MM.1S (cell line): ENCODE data around the gene DENND2D.

Source experiments
- DNase-seq: peaks from one replicate; pipeline ENCODE4 v3.0.0-alpha.2; 2015
- H2AFZ ChIP-seq: fragments of 300-600 bp; sonication (generic); 2 replicates; pipeline ENCODE4 v1.6.0; 2016; ENCODE audit warnings: antibody characterized with exemption, low read length
- H3F3A ChIP-seq: fragments of 300-600 bp; sonication (generic); 2 replicates; pipeline ENCODE4 v1.6.1; 2016; ENCODE audit warnings: mild to moderate bottlenecking, antibody characterized with exemption, low read length, moderate library complexity, mixed read lengths; ENCODE audit not compliant: insufficient read depth
- H3K27ac ChIP-seq: fragments of 300-600 bp; sonication (generic); 2 replicates; pipeline ENCODE4 v1.5.1; 2016; ENCODE audit warnings: mild to moderate bottlenecking, low read length
- H3K27me3 ChIP-seq: fragments of 300-600 bp; sonication (generic); replicated peaks from 2 replicates; pipeline ENCODE4 v1.6.0; 2016; ENCODE audit warnings: low read length; ENCODE audit not compliant: insufficient read depth
- H3K36me3 ChIP-seq: fragments of 300-600 bp; sonication (generic); replicated peaks from 2 replicates; pipeline ENCODE4 v1.6.1; 2016; ENCODE audit warnings: mild to moderate bottlenecking, low read length, mixed read lengths; ENCODE audit not compliant: insufficient read depth
- H3K4me1 ChIP-seq: fragments of 300-600 bp; sonication (generic); 2 replicates; pipeline ENCODE4 v1.6.1; 2016; ENCODE audit warnings: low read length, mixed read lengths
- H3K4me2 ChIP-seq: fragments of 300-600 bp; sonication (generic); 2 replicates; pipeline ENCODE4 v1.6.0; 2016; ENCODE audit warnings: low read depth, low read length
- H3K4me3 ChIP-seq: fragments of 300-600 bp; sonication (generic); 2 replicates; pipeline ENCODE4 v1.5.1; 2016; ENCODE audit warnings: low read length, mixed read lengths
- H3K79me2 ChIP-seq: fragments of 300-600 bp; sonication (generic); 2 replicates; pipeline ENCODE4 v1.6.1; 2016; ENCODE audit warnings: mixed run types, low read length, mixed read lengths
- H3K9ac ChIP-seq: fragments of 300-600 bp; sonication (generic); 2 replicates; pipeline ENCODE4 v1.6.1; 2016; ENCODE audit warnings: low read length, mixed read lengths
- H3K9me2 ChIP-seq: fragments of 300-600 bp; sonication (generic); replicated peaks from 2 replicates; pipeline ENCODE4 v1.6.1; 2016; ENCODE audit warnings: mild to moderate bottlenecking, low read length, mixed read lengths; ENCODE audit not compliant: insufficient read depth
- H3K9me3 ChIP-seq: fragments of 300-600 bp; sonication (generic); replicated peaks from 2 replicates; pipeline ENCODE4 v1.6.1; 2016; ENCODE audit warnings: mild to moderate bottlenecking, low read length, mixed read lengths; ENCODE audit not compliant: insufficient read depth
- H4K20me1 ChIP-seq: fragments of 300-600 bp; sonication (generic); 2 replicates; pipeline ENCODE4 v1.6.1; 2016; ENCODE audit warnings: mild to moderate bottlenecking, low read length, moderate library complexity, mixed read lengths; ENCODE audit not compliant: insufficient read depth
- EZH2 ChIP-seq: fragments of 300-600 bp; sonication (generic); optimal IDR thresholded peaks from 2 replicates; pipeline ENCODE3; 2017; ENCODE audit warnings: low read depth, mild to moderate bottlenecking, antibody characterized with exemption, low read length, mixed read lengths
- EZH2phosphoT487 ChIP-seq: fragments of 300-600 bp; sonication (generic); IDR thresholded peaks from 2 replicates; pipeline ENCODE4 v1.6.1; 2018; ENCODE audit warnings: antibody characterized with exemption, low read length
- TF ChIP-seq, protein P1 (sequence below): fragments of 300-600 bp; sonication (generic); IDR thresholded peaks from 2 replicates; pipeline ENCODE4 v1.5.1; 2016; ENCODE audit warnings: antibody characterized with exemption, low read length, mixed read lengths

Gene DENND2D

GRCh38 chr1:111141245-111142220 lies 58.9 kb downstream of the DENND2D start:
- Histone ChIP-seq H2AFZ (no peak overlapping the region), H3K4me3 (peak overlapping the region; percentile 87; the same call in 1 of the 2 replicates), H3K9ac (peak overlapping the region; percentile 66; the same call in 1 of the 2 replicates), H3K36me3 (no peaks in the 10 kb centered on the region), H3K27me3 (no peaks in the 10 kb centered on the region), H4K20me1 (no peaks in the 10 kb centered on the region), H3K79me2 (peaks cover 57% of the 10 kb centered on the region), H3F3A (no peaks in the 10 kb centered on the region), H3K9me2 (no peaks in the 10 kb centered on the region), H3K9me3 (no peaks in the 10 kb centered on the region), H3K27ac (no peak overlapping the region), H3K4me2 (peak overlapping the region; percentile 78), H3K4me1 (no peaks in the 10 kb centered on the region)
- TF ChIP-seq EZH2phosphoT487 (no peak), EZH2 (no peak)
- TF ChIP-seq, protein P1, sequence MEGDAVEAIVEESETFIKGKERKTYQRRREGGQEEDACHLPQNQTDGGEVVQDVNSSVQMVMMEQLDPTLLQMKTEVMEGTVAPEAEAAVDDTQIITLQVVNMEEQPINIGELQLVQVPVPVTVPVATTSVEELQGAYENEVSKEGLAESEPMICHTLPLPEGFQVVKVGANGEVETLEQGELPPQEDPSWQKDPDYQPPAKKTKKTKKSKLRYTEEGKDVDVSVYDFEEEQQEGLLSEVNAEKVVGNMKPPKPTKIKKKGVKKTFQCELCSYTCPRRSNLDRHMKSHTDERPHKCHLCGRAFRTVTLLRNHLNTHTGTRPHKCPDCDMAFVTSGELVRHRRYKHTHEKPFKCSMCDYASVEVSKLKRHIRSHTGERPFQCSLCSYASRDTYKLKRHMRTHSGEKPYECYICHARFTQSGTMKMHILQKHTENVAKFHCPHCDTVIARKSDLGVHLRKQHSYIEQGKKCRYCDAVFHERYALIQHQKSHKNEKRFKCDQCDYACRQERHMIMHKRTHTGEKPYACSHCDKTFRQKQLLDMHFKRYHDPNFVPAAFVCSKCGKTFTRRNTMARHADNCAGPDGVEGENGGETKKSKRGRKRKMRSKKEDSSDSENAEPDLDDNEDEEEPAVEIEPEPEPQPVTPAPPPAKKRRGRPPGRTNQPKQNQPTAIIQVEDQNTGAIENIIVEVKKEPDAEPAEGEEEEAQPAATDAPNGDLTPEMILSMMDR, result no peak
- no peak for DNase-seq

DNA sequence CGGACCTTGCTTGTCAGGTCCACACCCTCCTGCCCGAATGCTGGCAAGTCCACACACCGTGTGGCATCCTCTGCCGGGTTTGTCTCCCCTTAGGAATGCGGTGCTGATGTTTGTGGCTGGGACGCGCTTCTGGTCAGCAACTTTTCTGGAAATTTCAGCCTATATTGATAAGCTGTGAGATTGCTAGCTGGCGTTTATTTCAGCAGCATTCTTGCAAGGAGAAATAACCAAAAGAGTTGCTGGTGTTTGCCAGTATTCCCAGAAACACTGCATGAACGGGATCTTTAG lies 59.8 kb downstream of the DENND2D start:
- Histone ChIP-seq H3K9me3 (no peaks in the 10 kb centered on the region), H2AFZ (peak overlapping the region; percentile 82), H4K20me1 (no peaks in the 10 kb centered on the region), H3F3A (no peaks in the 10 kb centered on the region), H3K36me3 (no peaks in the 10 kb centered on the region), H3K4me2 (peak overlapping the region; percentile 78), H3K9me2 (no peaks in the 10 kb centered on the region), H3K9ac (peak overlapping the region; percentile 66; the same call in 1 of the 2 replicates), H3K4me1 (no peaks in the 10 kb centered on the region), H3K27me3 (no peaks in the 10 kb centered on the region), H3K27ac (no peak overlapping the region; the same call in 1 of the 2 replicates), H3K79me2 (peaks cover 50% of the 10 kb centered on the region), H3K4me3 (peak overlapping the region; percentile 87)
- no peak for TF ChIP-seq EZH2
- TF ChIP-seq, protein P1, result no peak
- no peak for TF ChIP-seq EZH2phosphoT487
- peak; percentile 10 for DNase-seq

DNA sequence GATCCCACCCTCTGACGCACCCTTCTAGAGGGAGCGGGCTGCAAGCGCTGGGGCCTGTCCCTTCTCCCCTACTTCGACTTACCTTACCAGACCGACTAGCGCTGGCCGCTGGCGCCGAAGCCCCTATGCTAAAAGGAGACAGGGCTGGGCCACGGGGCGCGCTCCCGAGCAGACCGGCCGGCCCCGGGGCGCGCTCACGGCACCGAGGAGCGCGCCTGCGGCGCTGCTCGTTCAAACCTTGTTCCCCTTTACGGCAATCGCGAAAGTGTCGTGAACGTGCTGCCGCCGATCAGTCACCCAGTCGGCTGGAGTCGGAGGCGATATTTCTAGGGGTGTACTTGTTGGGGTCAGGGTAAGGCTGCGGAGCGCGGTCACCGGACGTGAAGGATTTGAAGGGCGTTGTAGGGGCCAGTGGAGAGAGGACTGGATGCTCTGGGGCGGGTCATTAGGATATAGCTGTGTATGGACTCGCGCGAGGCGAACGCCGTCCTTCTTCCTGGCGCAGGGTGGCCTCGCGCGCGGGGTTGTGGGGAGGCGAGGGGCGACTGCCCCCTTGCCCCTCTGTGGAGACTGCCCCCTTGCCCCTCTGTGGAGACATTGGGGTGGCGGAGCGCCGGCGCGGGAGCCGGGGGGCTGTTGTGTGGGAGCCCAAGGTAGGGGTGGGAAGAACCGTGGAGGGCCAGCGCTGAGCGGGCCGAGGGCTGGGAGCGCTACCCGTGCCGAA lies 60.3 kb downstream of the DENND2D start, which contains the start of the genes CEPT1 and DRAM2:
Gene CEPT1, plus strand, starts transcription at position 268 of the 724 bp plus-strand sequence. CDS start 7,492 bp downstream, outside the sequence.
Gene DRAM2, minus strand, starts transcription at position 138 of the 724 bp plus-strand sequence. CDS start 8,539 bp downstream, outside the sequence.
- Histone ChIP-seq H3K4me3 (peak within 1 kb of the TSS; percentile 87), H3K36me3 (no peaks in the 10 kb centered on the region), H3F3A (no peaks in the 10 kb centered on the region), H3K4me1 (no peaks in the 10 kb centered on the region), H3K9me2 (no peaks in the 10 kb centered on the region), H3K4me2 (peak within 1 kb of the TSS; percentile 78), H4K20me1 (no peaks in the 10 kb centered on the region), H3K27ac (peak within 1 kb of the TSS; percentile 47; the same call in 1 of the 2 replicates), H3K79me2 (peaks cover 45% of the 10 kb centered on the region), H2AFZ (peak within 1 kb of the TSS; percentile 82), H3K9ac (peak within 1 kb of the TSS; percentile 66), H3K9me3 (no peaks in the 10 kb centered on the region), H3K27me3 (no peaks in the 10 kb centered on the region)
- no peak for TF ChIP-seq EZH2phosphoT487
- TF ChIP-seq, protein P1, result no peak
- TF ChIP-seq EZH2, result no peak
- peak; percentile 90 for DNase-seq
